TTC549 (cell line): ENCODE data around the gene TOLLIP.

Experiments used
- FAIRE-seq: peaks from 2 replicates; lab custom pipeline; 2012; peaks lifted over from hg19 to GRCh38; lab: Jason Lieb, UNC

Gene TOLLIP

DNA sequence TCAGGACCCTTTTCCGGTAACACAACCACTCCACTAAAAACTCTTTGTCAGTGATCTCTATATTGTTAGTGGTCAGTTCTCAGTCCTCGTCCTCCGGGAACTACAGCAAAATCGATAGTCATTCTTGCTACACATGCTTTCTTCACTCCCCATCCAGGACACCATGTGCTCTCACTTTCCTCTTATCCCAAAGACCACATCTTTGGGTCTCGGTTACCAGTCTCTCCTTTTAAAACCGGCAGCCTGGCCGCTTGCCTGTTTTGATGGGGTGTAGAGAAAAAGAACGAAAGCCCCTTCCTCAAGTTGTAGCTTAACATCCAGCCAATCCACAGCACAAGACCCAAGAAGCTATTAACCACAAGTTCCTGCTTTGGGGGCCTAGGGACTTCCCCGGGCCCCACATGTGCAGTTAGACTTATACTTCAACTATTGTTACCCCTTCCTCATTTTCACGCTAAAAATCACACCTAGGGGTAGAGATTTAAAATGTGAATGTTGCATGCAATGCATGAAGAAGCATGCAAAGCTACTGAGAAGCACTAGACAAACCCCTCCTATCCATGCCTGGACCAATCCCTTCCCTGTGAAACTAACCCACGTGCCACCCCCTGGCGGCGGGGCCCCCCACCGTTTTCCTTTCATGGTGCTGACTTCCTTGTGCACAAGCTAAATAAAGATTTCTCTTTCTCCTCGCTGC lies 1.5 kb upstream of the TOLLIP start:
- FAIRE-seq, result no peak

- FAIRE-seq, result no peak
Observed at GRCh38 chr11:1310318-1310687, 871 bp upstream of the TOLLIP start.

GRCh38 chr11:1308743-1309497 lies 512 bp downstream of the TOLLIP start:
- no peak for FAIRE-seq

GRCh38 chr11:1307998-1308742 lies 1.3 kb downstream of the TOLLIP start:
- no peak for FAIRE-seq

DNA sequence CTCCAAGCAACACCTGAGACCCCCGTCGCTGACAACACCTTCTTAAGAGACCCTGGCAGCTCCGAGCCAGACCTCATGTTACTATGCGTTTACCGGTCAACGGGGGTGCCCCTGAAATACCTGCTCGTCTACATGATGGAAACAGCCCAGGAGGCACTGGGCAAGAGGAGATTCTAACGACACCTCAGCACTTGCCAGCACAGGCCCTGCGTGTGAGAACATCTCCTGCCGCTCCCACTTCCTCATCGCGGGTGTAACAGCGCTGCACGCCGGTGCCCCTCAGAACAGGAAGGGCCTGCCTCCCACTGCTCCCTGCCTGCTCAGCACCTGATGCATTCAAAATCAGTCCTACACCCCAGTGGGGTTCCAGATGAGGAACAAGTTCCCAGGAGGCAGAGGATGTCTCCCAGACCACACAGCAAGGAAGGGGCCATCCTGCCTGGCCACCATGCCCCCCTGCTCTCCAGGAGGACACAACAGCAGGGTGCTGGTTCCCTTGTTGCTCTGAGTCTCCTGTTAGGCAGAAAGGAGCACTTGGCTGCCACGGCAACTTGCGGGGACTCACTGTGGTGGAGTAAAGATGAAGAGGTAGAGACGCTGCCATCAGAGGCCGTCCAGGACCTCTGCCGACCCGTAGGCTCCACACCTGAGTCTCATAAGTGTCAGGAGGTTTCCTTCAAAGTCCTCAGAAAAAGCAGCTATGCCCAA lies 2.1 kb downstream of the TOLLIP start:
- no peak for FAIRE-seq

- no peak for FAIRE-seq
Observed at GRCh38 chr11:1306186-1307162, 3.0 kb downstream of the TOLLIP start.

DNA sequence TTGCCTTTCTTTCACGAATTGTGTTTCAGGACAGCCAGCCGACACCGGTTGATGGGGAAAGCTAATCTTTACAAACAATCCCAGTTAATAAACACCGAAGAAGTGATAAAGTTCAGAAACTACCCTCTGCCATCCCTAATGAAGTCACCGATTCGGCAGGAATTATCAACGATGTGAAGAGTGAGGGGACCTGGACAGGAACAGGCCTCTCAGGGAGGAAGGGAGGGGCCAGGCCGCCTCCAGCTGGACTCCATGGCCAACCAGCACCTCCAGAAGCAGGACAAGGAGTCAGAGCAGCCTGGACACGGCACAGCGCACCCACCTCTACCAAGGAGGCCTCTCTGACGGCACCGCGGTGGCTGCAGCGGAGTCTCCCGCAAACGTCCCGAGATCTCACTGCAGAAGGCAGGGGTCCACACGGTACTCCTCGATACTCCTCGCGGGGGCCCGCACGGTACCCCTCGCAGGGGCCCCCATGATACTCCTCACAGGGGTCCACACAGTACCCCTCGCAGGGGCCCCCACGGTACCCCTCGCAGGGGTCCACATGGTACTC lies 3.9 kb downstream of the TOLLIP start:
- FAIRE-seq, result no peak

DNA sequence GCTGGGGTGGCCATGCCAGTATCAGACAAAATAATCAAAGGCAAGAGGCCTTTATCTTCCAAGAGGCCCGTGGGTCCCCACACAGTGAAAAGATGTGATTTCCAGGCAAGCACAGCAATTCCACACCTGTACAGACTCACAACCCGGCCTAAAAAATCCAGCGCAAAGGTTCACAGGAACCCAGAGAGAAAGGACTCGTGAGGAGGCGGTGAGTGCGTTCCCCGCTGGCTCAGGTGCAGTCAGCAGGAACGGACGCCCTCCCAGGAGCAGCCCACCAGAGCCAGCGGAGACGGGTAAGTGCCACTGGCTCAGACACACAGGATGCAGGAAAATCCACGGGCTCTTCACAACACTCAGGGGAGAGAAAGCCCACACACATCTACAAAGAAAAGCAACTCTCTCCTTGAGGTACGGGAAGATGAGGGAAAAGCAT lies 4.4 kb downstream of the TOLLIP start:
- FAIRE-seq, result no peak

GRCh38 chr11:1304380-1304779 lies 5.1 kb downstream of the TOLLIP start:
- no peak for FAIRE-seq

GRCh38 chr11:1303973-1304372 lies 5.5 kb downstream of the TOLLIP start:
- no peak for FAIRE-seq

DNA sequence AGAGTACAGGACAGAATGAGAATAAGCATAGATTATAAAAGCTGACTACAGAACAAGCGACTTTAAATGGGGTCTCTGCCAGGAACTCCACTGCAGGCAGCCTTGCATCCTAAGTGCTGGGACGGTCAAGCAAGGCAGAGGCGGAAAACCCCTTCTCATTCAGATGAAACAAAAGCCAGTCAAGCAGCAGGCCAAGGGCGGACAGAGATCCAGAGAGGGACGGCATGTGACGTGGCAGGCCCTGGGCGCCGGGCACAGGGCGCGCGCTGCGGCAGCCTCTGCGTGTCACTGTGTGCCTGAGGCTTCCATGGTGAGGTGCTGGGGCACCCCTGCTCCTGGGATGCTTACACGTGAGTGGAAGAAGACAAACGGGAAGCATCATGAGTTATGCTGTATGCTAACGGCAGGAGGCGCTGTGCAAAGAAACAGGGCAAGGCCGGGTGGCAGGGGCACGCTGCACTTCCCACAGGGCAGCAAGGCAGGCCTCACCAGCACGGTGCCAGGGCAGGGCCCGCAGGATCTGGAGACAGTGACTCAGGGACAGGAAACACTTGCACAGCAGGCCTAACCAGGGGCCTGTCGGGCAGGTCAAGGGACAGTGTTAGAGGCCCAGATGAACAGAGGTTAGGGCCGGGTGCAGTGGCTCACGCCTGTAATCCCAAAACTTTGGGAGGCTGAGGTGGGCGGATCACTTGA lies 6.2 kb downstream of the TOLLIP start:
- FAIRE-seq, result no peak

- no peak for FAIRE-seq
Observed at GRCh38 chr11:1302461-1303125, 6.8 kb downstream of the TOLLIP start.

- FAIRE-seq, result no peak
Observed at GRCh38 chr11:1302041-1302460, 7.4 kb downstream of the TOLLIP start.

- no peak for FAIRE-seq
Observed at GRCh38 chr11:1301220-1302000, 8.0 kb downstream of the TOLLIP start.

DNA sequence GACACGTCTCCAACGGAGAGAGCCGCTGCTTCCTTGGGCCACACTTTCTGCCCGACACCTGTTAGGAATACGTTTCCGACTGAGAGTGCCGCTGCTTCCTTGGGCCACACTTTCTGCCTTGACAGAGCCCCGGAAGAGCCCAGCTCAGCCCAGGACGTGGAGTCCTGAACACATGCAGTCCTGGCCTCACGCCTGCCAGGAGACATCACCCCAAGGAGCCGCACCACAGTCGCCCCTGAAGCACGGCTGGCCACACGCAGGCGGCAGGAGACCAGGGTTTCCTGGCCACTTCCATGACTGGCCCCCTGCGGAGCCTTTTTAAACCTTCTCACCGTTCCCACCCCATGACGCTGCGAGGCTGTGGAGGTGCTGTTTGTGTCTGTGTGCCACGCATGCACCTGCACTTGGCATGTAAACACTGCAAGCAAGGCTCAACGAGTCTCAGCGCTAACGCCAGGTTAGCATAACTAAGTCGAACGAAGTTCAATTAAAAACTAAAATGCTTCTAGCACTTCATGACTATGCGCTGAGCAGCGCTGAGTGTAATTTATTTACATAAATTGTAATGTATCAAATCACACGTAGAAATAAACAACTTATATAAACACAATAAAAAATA lies 8.8 kb downstream of the TOLLIP start:
- FAIRE-seq, result no peak

- no peak for FAIRE-seq
Observed at GRCh38 chr11:1300121-1300520, 9.3 kb downstream of the TOLLIP start.

GRCh38 chr11:1299621-1300020 lies 9.8 kb downstream of the TOLLIP start:
- FAIRE-seq, result no peak

- no peak for FAIRE-seq
Observed at GRCh38 chr11:1298695-1299492, 10.5 kb downstream of the TOLLIP start.
